ENCODE results near the gene PRKCH. TPM values are rescaled to one million over a fixed set of nuclear protein-coding genes. Genes with fewer than 3 reads are reported as not detected.

PRKCH gene
- total RNA-seq, 1 experiment from 2014 or later = 170 TPM

DNA sequence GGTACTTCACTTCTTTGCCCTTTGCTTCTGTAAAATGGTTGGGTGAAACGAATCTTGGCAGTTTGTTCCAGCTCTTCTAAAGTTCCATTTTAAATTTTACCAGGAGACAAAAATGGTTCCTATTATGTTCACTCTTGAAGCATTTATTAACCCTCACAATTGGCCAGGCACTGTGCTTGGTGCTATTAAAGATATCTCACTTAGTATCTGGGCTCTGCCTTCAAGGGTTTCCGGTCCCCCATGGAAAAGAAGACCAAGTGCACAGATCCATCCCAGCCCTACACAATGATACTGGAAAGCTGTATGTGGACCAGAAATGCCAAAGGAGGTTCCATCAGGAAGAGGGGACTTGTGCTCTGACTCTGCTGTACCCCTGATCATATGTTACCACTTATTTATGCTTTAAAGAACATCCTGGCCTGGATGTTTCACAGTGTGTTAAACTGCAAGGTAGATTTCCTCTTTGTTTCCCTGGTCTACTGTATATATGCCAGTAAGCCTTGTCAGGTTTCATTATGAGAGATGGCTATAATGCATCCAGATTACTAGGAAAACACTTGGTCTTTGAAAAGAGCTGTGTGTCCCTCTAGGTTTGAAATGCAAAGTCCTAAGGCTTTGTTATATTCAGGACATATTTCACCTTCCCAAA lies 154.8 kb downstream of the PRKCH start:
- Histone ChIP-seq H3K9ac (ENCODE audit: low read length) (0 out of 2 replicates have a peak overlapping the region, but pooled peaks have one; percentile 2), H2AFZ (ENCODE audit: low read length) (no peak overlapping the region), H3F3A (ENCODE audit: low read length, unreplicated experiment) (peaks cover 4% of the 10 kb centered on the region), H4K20me1 (ENCODE audit: low read length) (no peaks in the 10 kb centered on the region), H3K9me3 (ENCODE audit: low read length) (no peaks in the 10 kb centered on the region), H3K79me2 (ENCODE audit: low read length) (peaks cover 14% of the 10 kb centered on the region), H3K27me3 (ENCODE audit: low read length) (no peaks in the 10 kb centered on the region), H3K9me2 (replicated peaks; ENCODE audit: low read length) (no peaks in the 10 kb centered on the region), H3K27ac (ENCODE audit: low read length) (peak overlapping the region; percentile 82), H3K4me3 (ENCODE audit: low read length) (no peak overlapping the region), H3K36me3 (ENCODE audit: low read depth, low read length) (no peaks in the 10 kb centered on the region), H3K4me1 (ENCODE audit: insufficient read depth, low read length) (peaks cover 84% of the 10 kb centered on the region), H3K4me2 (ENCODE audit: low read length) (no peak overlapping the region)
- ATAC-seq (no peak), DNase-seq (no peak)
- intact Hi-C loops (cut with micrococcal nuclease) = loop anchor here (5.0 to 10.0 kb wide), 2 partner anchors 36 to 549 kb away; no protein-coding TSS in a partner anchor
- BruUV-seq (replicated peaks) = no TSS peak
- ChIA-PET POLR2A (ENCODE audit: unreplicated experiment) (interaction anchor here (0.7 kb wide), 1 partner anchor 49 kb away, joined by 9 read pairs; no protein-coding TSS in a partner anchor), CTCF (interaction anchor here (1.2 to 1.8 kb wide), 2 partner anchors 49 to 87 kb away, joined by 5 to 7 read pairs; no protein-coding TSS in a partner anchor)
- TF ChIP-seq, protein P1, sequence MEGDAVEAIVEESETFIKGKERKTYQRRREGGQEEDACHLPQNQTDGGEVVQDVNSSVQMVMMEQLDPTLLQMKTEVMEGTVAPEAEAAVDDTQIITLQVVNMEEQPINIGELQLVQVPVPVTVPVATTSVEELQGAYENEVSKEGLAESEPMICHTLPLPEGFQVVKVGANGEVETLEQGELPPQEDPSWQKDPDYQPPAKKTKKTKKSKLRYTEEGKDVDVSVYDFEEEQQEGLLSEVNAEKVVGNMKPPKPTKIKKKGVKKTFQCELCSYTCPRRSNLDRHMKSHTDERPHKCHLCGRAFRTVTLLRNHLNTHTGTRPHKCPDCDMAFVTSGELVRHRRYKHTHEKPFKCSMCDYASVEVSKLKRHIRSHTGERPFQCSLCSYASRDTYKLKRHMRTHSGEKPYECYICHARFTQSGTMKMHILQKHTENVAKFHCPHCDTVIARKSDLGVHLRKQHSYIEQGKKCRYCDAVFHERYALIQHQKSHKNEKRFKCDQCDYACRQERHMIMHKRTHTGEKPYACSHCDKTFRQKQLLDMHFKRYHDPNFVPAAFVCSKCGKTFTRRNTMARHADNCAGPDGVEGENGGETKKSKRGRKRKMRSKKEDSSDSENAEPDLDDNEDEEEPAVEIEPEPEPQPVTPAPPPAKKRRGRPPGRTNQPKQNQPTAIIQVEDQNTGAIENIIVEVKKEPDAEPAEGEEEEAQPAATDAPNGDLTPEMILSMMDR (conservative IDR thresholded peaks at IDR 0.05; ENCODE audit: low read depth, low read length) = no peak
- no peak for TF ChIP-seq EZH2 (IDR thresholded peaks at IDR 0.05; ENCODE audit: low read length, unreplicated experiment)
- no peak for TF ChIP-seq EZH2phosphoT487 (IDR thresholded peaks at IDR 0.05; ENCODE audit: borderline replicate concordance, low read length)

DNA sequence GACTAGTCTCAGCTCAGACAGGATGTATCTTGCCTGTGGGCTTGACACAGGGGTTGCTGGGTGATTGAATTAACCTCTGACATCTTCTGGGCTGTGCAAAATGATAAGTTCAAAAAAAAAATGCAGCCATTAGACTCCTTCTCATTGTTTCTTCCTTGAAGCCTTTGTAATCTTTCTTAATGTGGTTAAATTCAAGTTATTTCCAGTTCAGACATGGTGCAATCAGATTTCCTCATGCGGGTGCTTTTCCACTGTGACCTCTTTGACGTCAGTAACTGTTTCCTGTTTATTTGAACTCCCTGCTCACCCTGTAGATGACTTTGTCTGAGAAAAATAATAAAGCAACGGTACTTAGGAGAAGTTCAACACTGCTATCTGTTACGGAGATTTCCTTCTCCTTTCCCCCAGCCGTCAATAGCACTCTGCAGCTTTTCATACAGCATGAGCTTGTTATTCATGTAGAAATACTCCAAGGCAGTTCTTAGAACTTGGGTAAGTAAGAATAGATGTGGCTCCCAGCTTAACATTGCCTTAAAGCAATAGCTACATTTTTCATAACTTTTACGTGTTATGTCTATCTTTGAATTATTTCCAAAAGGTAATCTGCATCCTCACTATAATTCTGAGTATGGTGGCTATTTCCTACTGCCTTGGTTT lies 155.5 kb downstream of the PRKCH start:
- H2AFZ ChIP-seq (ENCODE audit: low read length) = no peak overlapping the region
- intact Hi-C loops (cut with micrococcal nuclease) = loop anchor here (5.0 to 10.0 kb wide), 2 partner anchors 35 to 548 kb away; no protein-coding TSS in a partner anchor
- ChIA-PET POLR2A (ENCODE audit: unreplicated experiment) (no interaction called here), CTCF (interaction anchor here (0.6 to 1.8 kb wide), 2 partner anchors 86 to 88 kb away, joined by 4 to 5 read pairs; no protein-coding TSS in a partner anchor)
- no peak overlapping the region for H3K4me3 ChIP-seq (ENCODE audit: low read length)
- H3K9ac ChIP-seq (ENCODE audit: low read length) = no peak overlapping the region
- H3F3A ChIP-seq (ENCODE audit: low read length, unreplicated experiment) = peaks cover 4% of the 10 kb centered on the region
- H3K27me3 ChIP-seq (ENCODE audit: low read length) = no peaks in the 10 kb centered on the region
- H3K4me1 ChIP-seq (ENCODE audit: insufficient read depth, low read length) = peaks cover 81% of the 10 kb centered on the region
- peaks cover 12% of the 10 kb centered on the region for H3K79me2 ChIP-seq (ENCODE audit: low read length)
- BruUV-seq (replicated peaks) = no TSS peak
- no peaks in the 10 kb centered on the region for H3K36me3 ChIP-seq (ENCODE audit: low read depth, low read length)
- no peak overlapping the region for H3K4me2 ChIP-seq (ENCODE audit: low read length)
- no peaks in the 10 kb centered on the region for H3K9me2 ChIP-seq (replicated peaks; ENCODE audit: low read length)
- no peak for DNase-seq
- ATAC-seq = no peak
- H4K20me1 ChIP-seq (ENCODE audit: low read length) = no peaks in the 10 kb centered on the region
- no peak for TF ChIP-seq EZH2 (IDR thresholded peaks at IDR 0.05; ENCODE audit: low read length, unreplicated experiment)
- TF ChIP-seq, protein P1 (conservative IDR thresholded peaks at IDR 0.05; ENCODE audit: low read depth, low read length) = no peak
- no peak for TF ChIP-seq EZH2phosphoT487 (IDR thresholded peaks at IDR 0.05; ENCODE audit: borderline replicate concordance, low read length)
- peak overlapping the region; percentile 82 for H3K27ac ChIP-seq (ENCODE audit: low read length)
- H3K9me3 ChIP-seq (ENCODE audit: low read length) = no peaks in the 10 kb centered on the region
